Measurements from ENCODE around the gene CDH20.

GRCh38 chr18:61549889-61550288 lies 216.7 kb downstream of the CDH20 start:
- TF ChIP-seq CTCF (IDR thresholded peaks at IDR 0.05) (no peak), TCF7L2 (IDR thresholded peaks at IDR 0.05; ENCODE audit: low read depth, low read length) (no peak), SIN3A (IDR thresholded peaks at IDR 0.05; ENCODE audit: borderline replicate concordance, insufficient read depth, low read depth, low read length) (no peak), POLR2AphosphoS5 (IDR thresholded peaks at IDR 0.05; ENCODE audit: low read depth, low read length) (no peak)

Measured in Panc1 (cell line).